Adrenal gland (tissue), 5 donors: ENCODE results near the gene POLE2.

Source experiments
- CTCF ChIP-seq, 6 experiments: fragments of 450-650 bp in 4 of 6; fragments of 200-600 bp in 2 of 6; sonication (generic) in 1 of 6; IDR thresholded peaks; 1 replicate in 5 of 6; 2 replicates in 1 of 6; pipeline versions ENCODE4 v1.5.1 to v1.8.0; 2016 to 2021; ENCODE audit warnings: antibody characterized with exemption in 6 of 6, mild to moderate bottlenecking in 2 of 6, moderate library complexity in 1 of 6
- POLR2A ChIP-seq, 2 donors: fragments of 450-650 bp; IDR thresholded peaks; one replicate each; pipeline ENCODE4 v1.6.1; 2017; ENCODE audit warnings: antibody characterized with exemption in 2 of 2, mild to moderate bottlenecking in 2 of 2, moderate library complexity in 1 of 2
- donor health status: DM: no; HTN: no; CAD: no.

GRCh38 chr14:49679271-49679670 is 8.7 kb downstream of the POLE2 start:
- TF ChIP-seq CTCF (IDR thresholded peaks at IDR 0.05): no peak
- no peak for TF ChIP-seq POLR2A (IDR thresholded peaks at IDR 0.05)
